Heart left ventricle (tissue), 13 donors: ENCODE measurements around the gene CNP.

ENCODE experiments used
- POLR2A ChIP-seq, 2 donors: fragments of 450-650 bp; IDR thresholded peaks; one replicate each; pipeline ENCODE4 v1.6.1; 2017; ENCODE audit warnings: antibody characterized with exemption in 2 of 2, mild to moderate bottlenecking in 2 of 2, moderate library complexity in 2 of 2
- TF ChIP-seq, protein P1 (sequence below), 12 donors: fragments of 200-600 bp; sonication (generic) in 4 of 12; IDR thresholded peaks; one replicate each; pipeline versions ENCODE4 v1.5.0 to v1.8.0; 2018 to 2022; ENCODE audit warnings: antibody characterized with exemption in 12 of 12, mild to moderate bottlenecking in 5 of 12
- donor health status: ischemic (EF 13 %, LVEDD 7.1; RV severe dilation, severe dysfunction).
- donor health status: DM: no; HTN: yes; CAD: no.
- donor health status: DM: no; HTN: no; CAD: no.
- donor health status: ischemic (EF 25% LVEDD 6.9; RV normal size, moderate dysfunction).
- donor health status: ischemic (EF 25% LVEDD 5.7; RV mildly dilated, moderate dysfunction).
- donor health status: ischemic (EF 35%, LVEDD 5.7; RV mildly dilated, moderate dysfunction).
- donor health status: nonischemic (EF 11% LVEDD 7.7; RV severe dilation, severe dysfunction).
- donor health status: DM: yes; HTN: yes; CAD: no.
- donor health status: PGD.
- donor health status: ischemic (EF 29% LVEDD 5.4; RV normal size, mild dysfunction).
- donor health status: nonischemic (EF 23%, LVEDD 6.1; RV moderate dilation, normal function).

DNA sequence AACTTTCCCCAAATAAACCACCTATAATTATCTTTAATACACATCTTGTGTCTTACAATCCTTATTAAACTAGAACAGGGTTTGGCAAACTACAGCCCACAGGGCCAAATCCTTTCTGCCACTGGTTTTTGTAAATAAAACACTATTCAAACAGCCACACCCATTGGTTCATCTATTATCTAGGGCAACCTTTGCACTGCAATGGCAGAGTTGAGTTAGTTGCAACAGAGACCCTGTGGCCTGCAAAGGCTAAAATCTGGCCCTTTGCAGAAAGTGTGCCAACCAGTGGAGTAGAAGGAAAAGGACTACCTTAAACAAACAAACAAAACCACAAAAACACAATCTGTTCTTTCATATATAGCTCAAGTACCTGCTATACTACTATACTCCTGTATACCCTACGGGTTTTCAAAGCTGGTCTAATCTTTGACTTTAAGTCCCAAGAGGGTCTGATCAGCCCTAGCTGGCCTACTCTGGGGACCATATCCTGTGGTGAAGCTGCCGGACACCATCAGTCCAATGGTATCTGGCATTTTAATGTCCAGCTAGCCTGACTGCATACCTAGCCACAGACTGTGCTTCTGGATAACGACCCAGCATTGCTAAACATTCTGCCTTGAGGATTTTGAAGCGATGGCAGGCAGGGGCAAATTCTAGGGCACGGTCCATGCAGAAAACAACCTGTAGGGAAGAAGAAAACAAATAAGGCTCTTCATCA lies 23.3 kb downstream of the CNP start:
- TF ChIP-seq, protein P1, sequence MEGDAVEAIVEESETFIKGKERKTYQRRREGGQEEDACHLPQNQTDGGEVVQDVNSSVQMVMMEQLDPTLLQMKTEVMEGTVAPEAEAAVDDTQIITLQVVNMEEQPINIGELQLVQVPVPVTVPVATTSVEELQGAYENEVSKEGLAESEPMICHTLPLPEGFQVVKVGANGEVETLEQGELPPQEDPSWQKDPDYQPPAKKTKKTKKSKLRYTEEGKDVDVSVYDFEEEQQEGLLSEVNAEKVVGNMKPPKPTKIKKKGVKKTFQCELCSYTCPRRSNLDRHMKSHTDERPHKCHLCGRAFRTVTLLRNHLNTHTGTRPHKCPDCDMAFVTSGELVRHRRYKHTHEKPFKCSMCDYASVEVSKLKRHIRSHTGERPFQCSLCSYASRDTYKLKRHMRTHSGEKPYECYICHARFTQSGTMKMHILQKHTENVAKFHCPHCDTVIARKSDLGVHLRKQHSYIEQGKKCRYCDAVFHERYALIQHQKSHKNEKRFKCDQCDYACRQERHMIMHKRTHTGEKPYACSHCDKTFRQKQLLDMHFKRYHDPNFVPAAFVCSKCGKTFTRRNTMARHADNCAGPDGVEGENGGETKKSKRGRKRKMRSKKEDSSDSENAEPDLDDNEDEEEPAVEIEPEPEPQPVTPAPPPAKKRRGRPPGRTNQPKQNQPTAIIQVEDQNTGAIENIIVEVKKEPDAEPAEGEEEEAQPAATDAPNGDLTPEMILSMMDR (IDR thresholded peaks at IDR 0.05) = no peak
- TF ChIP-seq POLR2A (IDR thresholded peaks at IDR 0.05) = no peak
